OCI-LY1 (cell line): ENCODE data around the gene STX8.

Experiments
- H2AFZ ChIP-seq: fragments of 200-600 bp; sonication (generic), shearing (Covaris generic); 2 replicates; pipeline ENCODE4 v1.6.0; 2014; ENCODE audit warnings: antibody characterized with exemption, mild to moderate bottlenecking, low read length
- H3F3A ChIP-seq: fragments of 200-600 bp; sonication (generic), shearing (Covaris generic); 2 replicates; pipeline ENCODE4 v1.6.0; 2014; ENCODE audit warnings: mild to moderate bottlenecking, antibody characterized with exemption, low read length, moderate library complexity; ENCODE audit not compliant: insufficient read depth
- H3K27ac ChIP-seq: fragments of 200-600 bp; sonication (generic); 2 replicates; pipeline ENCODE4 v1.5.1; 2014; ENCODE audit warnings: low read length, mixed run types, mild to moderate bottlenecking, low read depth; ENCODE audit not compliant: poor library complexity, severe bottlenecking
- H3K27me3 ChIP-seq: fragments of 200-600 bp; sonication (generic); 2 replicates; pipeline ENCODE4 v1.6.0; 2014; ENCODE audit warnings: antibody characterized with exemption, mild to moderate bottlenecking, low read length, moderate library complexity; ENCODE audit not compliant: insufficient read depth
- H3K36me3 ChIP-seq: fragments of 200-600 bp; sonication (generic); 2 replicates; pipeline ENCODE4 v1.6.1; 2014; ENCODE audit warnings: mild to moderate bottlenecking, antibody characterized with exemption, low read length, moderate library complexity, mixed read lengths; ENCODE audit not compliant: insufficient read depth
- H3K4me1 ChIP-seq: fragments of 200-600 bp; sonication (generic); 2 replicates; pipeline ENCODE4 v1.5.1; 2014; ENCODE audit warnings: mild to moderate bottlenecking, low read length, moderate library complexity; ENCODE audit not compliant: insufficient read depth, severe bottlenecking
- H3K4me2 ChIP-seq: fragments of 200-600 bp; sonication (generic), shearing (Covaris generic); 2 replicates; pipeline ENCODE4 v1.6.1; 2014; ENCODE audit warnings: low read length
- H3K4me3 ChIP-seq: fragments of 200-600 bp; sonication (generic); 2 replicates; pipeline ENCODE4 v1.5.1; 2014; ENCODE audit warnings: low read length, low read depth, mild to moderate bottlenecking, mixed read lengths; ENCODE audit not compliant: poor library complexity, severe bottlenecking
- H3K79me2 ChIP-seq: fragments of 200-600 bp; shearing (Covaris generic); 2 replicates; pipeline ENCODE4 v1.6.1; 2016; ENCODE audit warnings: mixed run types, low read length, mixed read lengths; ENCODE audit not compliant: insufficient read depth
- H3K9ac ChIP-seq: fragments of 200-600 bp; sonication (generic), shearing (Covaris generic); 2 replicates; pipeline ENCODE4 v1.6.1; 2014; ENCODE audit warnings: mild to moderate bottlenecking, low read length, mixed read lengths
- H3K9me2 ChIP-seq: fragments of 200-600 bp; sonication (generic), shearing (Covaris generic); 2 replicates; pipeline ENCODE4 v1.6.1; 2014; ENCODE audit warnings: low read depth, mild to moderate bottlenecking, low read length, mixed read lengths
- H3K9me3 ChIP-seq: fragments of 200-600 bp; shearing (Covaris generic); 2 replicates; pipeline ENCODE4 v1.6.1; 2014; ENCODE audit warnings: low read length, mixed read lengths
- H4K20me1 ChIP-seq: fragments of 200-600 bp; sonication (generic), shearing (Covaris generic); 2 replicates; pipeline ENCODE4 v1.6.0; 2016; ENCODE audit warnings: mild to moderate bottlenecking, low read length; ENCODE audit not compliant: insufficient read depth
- EZH2 ChIP-seq: fragments of 200-600 bp; sonication (generic), shearing (Covaris generic); IDR thresholded peaks from 2 replicates; pipeline ENCODE4 v1.8.0; 2017; ENCODE audit warnings: borderline replicate concordance, mixed run types, mild to moderate bottlenecking, antibody characterized with exemption, low read length, moderate library complexity, mixed read lengths
- TF ChIP-seq, protein P1 (sequence below): fragments of 200-600 bp; sonication (generic), shearing (Covaris generic); IDR thresholded peaks from 2 replicates; pipeline ENCODE4 v1.5.1; 2017; ENCODE audit warnings: mild to moderate bottlenecking, antibody characterized with exemption, low read length, moderate library complexity, mixed read lengths

The STX8 gene

GRCh38 chr17:9468937-9469336, 106.7 kb downstream of the STX8 start:
- H3K4me1 ChIP-seq = peaks cover 7% of the 10 kb centered on the region
- H2AFZ ChIP-seq = no peak overlapping the region
- H3K9me3 ChIP-seq = no peaks in the 10 kb centered on the region
- H3K36me3 ChIP-seq = no peaks in the 10 kb centered on the region
- H3K4me3 ChIP-seq = no peak overlapping the region
- H3K79me2 ChIP-seq = no peaks in the 10 kb centered on the region
- no peaks in the 10 kb centered on the region for H3K9me2 ChIP-seq
- H3F3A ChIP-seq = no peaks in the 10 kb centered on the region
- no peaks in the 10 kb centered on the region for H4K20me1 ChIP-seq
- H3K9ac ChIP-seq = no peak overlapping the region
- TF ChIP-seq, protein P1, sequence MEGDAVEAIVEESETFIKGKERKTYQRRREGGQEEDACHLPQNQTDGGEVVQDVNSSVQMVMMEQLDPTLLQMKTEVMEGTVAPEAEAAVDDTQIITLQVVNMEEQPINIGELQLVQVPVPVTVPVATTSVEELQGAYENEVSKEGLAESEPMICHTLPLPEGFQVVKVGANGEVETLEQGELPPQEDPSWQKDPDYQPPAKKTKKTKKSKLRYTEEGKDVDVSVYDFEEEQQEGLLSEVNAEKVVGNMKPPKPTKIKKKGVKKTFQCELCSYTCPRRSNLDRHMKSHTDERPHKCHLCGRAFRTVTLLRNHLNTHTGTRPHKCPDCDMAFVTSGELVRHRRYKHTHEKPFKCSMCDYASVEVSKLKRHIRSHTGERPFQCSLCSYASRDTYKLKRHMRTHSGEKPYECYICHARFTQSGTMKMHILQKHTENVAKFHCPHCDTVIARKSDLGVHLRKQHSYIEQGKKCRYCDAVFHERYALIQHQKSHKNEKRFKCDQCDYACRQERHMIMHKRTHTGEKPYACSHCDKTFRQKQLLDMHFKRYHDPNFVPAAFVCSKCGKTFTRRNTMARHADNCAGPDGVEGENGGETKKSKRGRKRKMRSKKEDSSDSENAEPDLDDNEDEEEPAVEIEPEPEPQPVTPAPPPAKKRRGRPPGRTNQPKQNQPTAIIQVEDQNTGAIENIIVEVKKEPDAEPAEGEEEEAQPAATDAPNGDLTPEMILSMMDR = no peak
- TF ChIP-seq EZH2 = no peak
- H3K4me2 ChIP-seq = no peak overlapping the region
- H3K27me3 ChIP-seq = no peaks in the 10 kb centered on the region
- H3K27ac ChIP-seq = no peak overlapping the region

- Histone ChIP-seq H3K79me2 (no peaks in the 10 kb centered on the region), H3K4me3 (no peak overlapping the region), H3K4me2 (no peak overlapping the region), H4K20me1 (no peaks in the 10 kb centered on the region), H3K9me3 (no peaks in the 10 kb centered on the region), H3K27ac (no peak overlapping the region), H3K9me2 (no peaks in the 10 kb centered on the region), H3K9ac (no peak overlapping the region), H3K36me3 (no peaks in the 10 kb centered on the region), H3F3A (no peaks in the 10 kb centered on the region), H3K4me1 (peaks cover 7% of the 10 kb centered on the region), H2AFZ (no peak overlapping the region), H3K27me3 (no peaks in the 10 kb centered on the region)
- TF ChIP-seq EZH2 = no peak
- TF ChIP-seq, protein P1 = no peak
Observed at GRCh38 chr17:9468532-9468931, 107.1 kb downstream of the STX8 start.

- no peaks in the 10 kb centered on the region for H3K27me3 ChIP-seq
- TF ChIP-seq EZH2 = no peak
- TF ChIP-seq, protein P1 = no peak
- no peak overlapping the region for H3K27ac ChIP-seq
- H2AFZ ChIP-seq = no peak overlapping the region
- H3K4me1 ChIP-seq = peaks cover 7% of the 10 kb centered on the region
- H3K9ac ChIP-seq = no peak overlapping the region
- no peaks in the 10 kb centered on the region for H3K36me3 ChIP-seq
- H3K4me2 ChIP-seq = no peak overlapping the region
- H3K4me3 ChIP-seq = no peak overlapping the region
- H3F3A ChIP-seq = no peaks in the 10 kb centered on the region
- no peaks in the 10 kb centered on the region for H4K20me1 ChIP-seq
- no peaks in the 10 kb centered on the region for H3K9me3 ChIP-seq
- H3K79me2 ChIP-seq = no peaks in the 10 kb centered on the region
- H3K9me2 ChIP-seq = no peaks in the 10 kb centered on the region
Observed at GRCh38 chr17:9467518-9467917, 108.1 kb downstream of the STX8 start.
